K562 (cell line): Measurements from ENCODE around the gene IMMP2L. TPM values are rescaled to one million over a fixed set of nuclear protein-coding genes. Genes with fewer than 3 reads are reported as not detected.

Experiments used
- ASH1L ChIP-seq: fragments of 450-650 bp; IDR thresholded peaks from 2 replicates; pipeline ENCODE4 v1.6.1; 2018; ENCODE audit warnings: borderline replicate concordance, mild to moderate bottlenecking, low read depth; ENCODE audit not compliant: partially characterized antibody
- CBFB ChIP-seq: sonication (generic); formaldehyde crosslinking; IDR thresholded peaks from 2 replicates; pipeline ENCODE4 v1.4.0; 2020; ENCODE audit warnings: mild to moderate bottlenecking, missing genetic modification reagents
- CEBPB ChIP-seq: fragments of 450-650 bp; IDR thresholded peaks from 2 replicates; pipeline ENCODE4 v1.6.1; 2016; ENCODE audit warnings: missing genetic modification characterization, missing compliant biosample characterization
- COPS2 ChIP-seq: fragments of 450-650 bp; conservative IDR thresholded peaks from 2 replicates; pipeline ENCODE4 v1.6.1; 2016; ENCODE audit warnings: mild to moderate bottlenecking, moderate library complexity
- DDX20 ChIP-seq: fragments of 450-650 bp; IDR thresholded peaks from 2 replicates; pipeline ENCODE4 v1.6.1; 2016; ENCODE audit warnings: missing genetic modification characterization, low read depth, mild to moderate bottlenecking, missing compliant biosample characterization, moderate library complexity
- ETV1 ChIP-seq: fragments of 450-650 bp; conservative IDR thresholded peaks from 2 replicates; pipeline ENCODE4 v1.6.1; 2016; ENCODE audit warnings: missing genetic modification characterization, control low read depth, low read depth, missing compliant biosample characterization
- MED1 ChIP-seq: sonication (generic); formaldehyde crosslinking; IDR thresholded peaks from 2 replicates; pipeline ENCODE4 v1.8.1; 2023; ENCODE audit warnings: missing genetic modification reagents, borderline replicate concordance
- POLR2AphosphoS2 ChIP-seq: IDR thresholded peaks from 2 replicates; pipeline ENCODE4 v1.6.1; 2012; ENCODE audit warnings: low read length, improper control_type of control experiment
- SIN3B ChIP-seq: fragments of 450-650 bp; IDR thresholded peaks from 2 replicates; pipeline ENCODE4 v1.6.1; 2017; ENCODE audit warnings: low read depth, mild to moderate bottlenecking, moderate library complexity
- SREBF1 ChIP-seq: fragments of 150-350 bp; IDR thresholded peaks from 2 replicates; pipeline ENCODE4 v1.6.1; 2014; ENCODE audit warnings: antibody characterized with exemption, low read depth, low read length, borderline replicate concordance
- TAF9B ChIP-seq: fragments of 450-650 bp; IDR thresholded peaks from 2 replicates; pipeline ENCODE4 v1.6.1; 2018; ENCODE audit warnings: mild to moderate bottlenecking; ENCODE audit not compliant: partially characterized antibody
- THAP7 ChIP-seq: fragments of 250-450 bp; sonication (Bioruptor Pico); IDR thresholded peaks from 2 replicates; pipeline ENCODE4 v1.5.0; 2021
- TRIM28 ChIP-seq: fragments of 450-650 bp; IDR thresholded peaks from 2 replicates; pipeline ENCODE4 v1.6.1; 2017
- ZBTB49 ChIP-seq: sonication (generic); formaldehyde crosslinking; IDR thresholded peaks from 2 replicates; pipeline ENCODE4 v1.8.0; 2022; ENCODE audit warnings: missing genetic modification reagents, mild to moderate bottlenecking, borderline replicate concordance
- ZFP91 ChIP-seq: sonication (generic); formaldehyde crosslinking; IDR thresholded peaks from 2 replicates; pipeline ENCODE4 v1.8.0; 2022; ENCODE audit warnings: mild to moderate bottlenecking, missing genetic modification reagents
- ZKSCAN1 ChIP-seq: fragments of 150-350 bp; IDR thresholded peaks from 2 replicates; pipeline ENCODE4 v1.6.1; 2016; ENCODE audit warnings: low read depth, low read length
- ZNF586 ChIP-seq: fragments of 450-650 bp; formaldehyde crosslinking; conservative IDR thresholded peaks from 2 replicates; pipeline ENCODE4 v1.4.0; 2020; ENCODE audit warnings: mild to moderate bottlenecking, moderate library complexity
- ZNF717 ChIP-seq: fragments of 250-450 bp; sonication (Bioruptor Pico); IDR thresholded peaks from 2 replicates; pipeline ENCODE4 v1.5.0; 2021
- ZSCAN29 ChIP-seq: fragments of 450-650 bp; IDR thresholded peaks from 2 replicates; pipeline ENCODE4 v1.6.1; 2017
- polyA plus RNA-seq, 8 experiments: library from polyadenylated mRNA; depleted of rRNA in 4 of 8; stranded (reverse) in 5 of 8; unstranded in 3 of 8; fragments of >200 nt; fragmentation: Nextera tagmentation in 2 of 8; fragmentation: Illumina TruSeq in 1 of 8; extraction: Ambion mirVana in 2 of 8; extraction: Trizol in 1 of 8; gene quantifications; 2 replicates each; pipeline versions ENCODE4 v1.2.1 to v1.2.3, GENCODE V29; 2011 to 2014; ENCODE audit warnings: inconsistent platforms in 1 of 8, missing spikeins in 1 of 8
- total RNA-seq, 7 experiments: library from RNA; depleted of rRNA in 6 of 7; stranded (reverse); fragments of >200 nt in 6 of 7; fragmentation: Illumina TruSeq in 2 of 7; extraction: Trizol in 2 of 7; gene quantifications; 2 replicates each; pipeline versions ENCODE4 v1.2.1 to v1.2.3, GENCODE V29; 2011 to 2021; ENCODE audit warnings: low replicate concordance in 1 of 7
- TF ChIP-seq, protein P1 (sequence below): fragments of 250-450 bp; sonication (Bioruptor Pico); IDR thresholded peaks from 2 replicates; pipeline ENCODE4 v1.5.0; 2021; ENCODE audit warnings: mild to moderate bottlenecking, borderline replicate concordance
- TF ChIP-seq, protein P2 (sequence below): fragments of 250-450 bp; sonication (Bioruptor Pico); IDR thresholded peaks from 2 replicates; pipeline ENCODE4 v1.8.0; 2021; ENCODE audit warnings: moderate library complexity, mild to moderate bottlenecking, inconsistent platforms

Gene IMMP2L
- total and polyA plus RNA-seq, 9 of the 15 experiments (the other 6 are each of a cell fraction or from before 2014, with no cell fraction given): 29.7 to 116 (median 53.0) TPM

DNA sequence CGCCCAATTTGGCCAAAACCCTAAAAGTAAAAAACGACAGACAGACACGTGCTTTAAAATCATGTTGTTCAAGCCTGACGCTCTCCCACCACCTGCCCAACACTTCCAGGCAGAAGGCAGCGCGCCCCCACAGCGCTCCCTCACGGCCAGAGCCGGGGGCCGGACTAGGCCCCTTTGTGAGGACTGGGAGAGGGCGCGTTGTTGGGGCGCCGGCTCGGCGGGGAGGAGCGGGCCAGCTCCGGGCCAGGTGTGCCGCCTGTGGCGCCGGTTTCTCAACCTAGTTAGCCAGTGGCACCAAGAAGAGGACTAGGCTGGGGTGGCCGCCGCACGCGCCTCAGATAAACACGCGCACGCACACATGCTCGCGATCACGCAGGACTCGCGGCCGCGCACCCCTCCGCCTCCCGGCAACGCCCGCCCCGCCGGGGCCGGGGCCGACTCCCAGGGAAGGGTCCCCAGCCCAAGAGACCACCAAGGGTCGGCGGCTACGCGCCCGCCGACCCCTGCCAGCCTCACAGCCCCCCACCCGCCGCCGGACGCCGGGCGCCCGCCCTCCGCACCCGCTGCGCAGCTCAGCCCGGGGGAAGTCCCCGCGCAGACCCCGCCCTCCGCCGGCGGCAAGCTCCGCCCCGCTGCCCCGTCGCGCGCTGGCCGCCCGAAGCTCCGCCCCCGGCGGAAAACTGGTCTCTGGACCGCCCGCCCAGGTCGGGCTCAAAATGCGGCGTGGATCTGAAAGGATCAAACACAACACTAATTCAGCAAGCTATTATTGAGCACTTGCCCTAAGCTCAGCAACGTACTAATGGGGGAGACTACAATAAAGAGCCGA lies at the start of gene IMMP2L (continued):
- peak; percentile 36 for TF ChIP-seq ASH1L
- TF ChIP-seq MED1 (CRISPR knock-in tag): peak; percentile 82; the same call in 1 of the 2 replicates
- TF ChIP-seq COPS2: no peak
- TF ChIP-seq ZNF586 (CRISPR knock-in tag): no peak
- TF ChIP-seq, protein P1, sequence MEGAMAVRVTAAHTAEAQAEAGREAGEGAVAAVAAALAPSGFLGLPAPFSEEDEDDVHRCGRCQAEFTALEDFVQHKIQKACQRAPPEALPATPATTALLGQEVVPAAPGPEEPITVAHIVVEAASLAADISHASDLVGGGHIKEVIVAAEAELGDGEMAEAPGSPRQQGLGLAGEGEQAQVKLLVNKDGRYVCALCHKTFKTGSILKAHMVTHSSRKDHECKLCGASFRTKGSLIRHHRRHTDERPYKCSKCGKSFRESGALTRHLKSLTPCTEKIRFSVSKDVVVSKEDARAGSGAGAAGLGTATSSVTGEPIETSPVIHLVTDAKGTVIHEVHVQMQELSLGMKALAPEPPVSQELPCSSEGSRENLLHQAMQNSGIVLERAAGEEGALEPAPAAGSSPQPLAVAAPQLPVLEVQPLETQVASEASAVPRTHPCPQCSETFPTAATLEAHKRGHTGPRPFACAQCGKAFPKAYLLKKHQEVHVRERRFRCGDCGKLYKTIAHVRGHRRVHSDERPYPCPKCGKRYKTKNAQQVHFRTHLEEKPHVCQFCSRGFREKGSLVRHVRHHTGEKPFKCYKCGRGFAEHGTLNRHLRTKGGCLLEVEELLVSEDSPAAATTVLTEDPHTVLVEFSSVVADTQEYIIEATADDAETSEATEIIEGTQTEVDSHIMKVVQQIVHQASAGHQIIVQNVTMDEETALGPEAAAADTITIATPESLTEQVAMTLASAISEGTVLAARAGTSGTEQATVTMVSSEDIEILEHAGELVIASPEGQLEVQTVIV (CRISPR knock-in tag): 0 out of 2 replicates have a peak, but pooled peaks have one; percentile 29
- no peak for TF ChIP-seq POLR2AphosphoS2
- peak; percentile 62; the same call in 1 of the 2 replicates for TF ChIP-seq TRIM28
- TF ChIP-seq CBFB: no peak
- peak; percentile 13 for TF ChIP-seq TAF9B
- no peak for TF ChIP-seq SREBF1
- no peak for TF ChIP-seq ETV1 (tag)
- TF ChIP-seq DDX20 (tag): no peak
- TF ChIP-seq ZNF717 (CRISPR knock-in tag): 0 out of 2 replicates have a peak, but pooled peaks have one; percentile 60
- TF ChIP-seq, protein P2, sequence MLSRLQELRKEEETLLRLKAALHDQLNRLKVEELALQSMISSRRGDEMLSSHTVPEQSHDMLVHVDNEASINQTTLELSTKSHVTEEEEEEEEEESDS (CRISPR knock-in tag): no peak
- peak; percentile 81; the same call in 1 of the 2 replicates for TF ChIP-seq THAP7 (CRISPR knock-in tag)
- TF ChIP-seq ZSCAN29: 0 out of 2 replicates have a peak, but pooled peaks have one; percentile 10
- no peak for TF ChIP-seq ZFP91 (CRISPR knock-in tag)
- no peak; the same call in 1 of the 2 replicates for TF ChIP-seq ZKSCAN1
- no peak; the same call in 1 of the 2 replicates for TF ChIP-seq ZBTB49 (CRISPR knock-in tag)
- TF ChIP-seq CEBPB (tag): no peak
- peak; percentile 14; the same call in 1 of the 2 replicates for TF ChIP-seq SIN3B
